Measurements from ENCODE around the gene DCLK1.

DCLK1 gene

DNA sequence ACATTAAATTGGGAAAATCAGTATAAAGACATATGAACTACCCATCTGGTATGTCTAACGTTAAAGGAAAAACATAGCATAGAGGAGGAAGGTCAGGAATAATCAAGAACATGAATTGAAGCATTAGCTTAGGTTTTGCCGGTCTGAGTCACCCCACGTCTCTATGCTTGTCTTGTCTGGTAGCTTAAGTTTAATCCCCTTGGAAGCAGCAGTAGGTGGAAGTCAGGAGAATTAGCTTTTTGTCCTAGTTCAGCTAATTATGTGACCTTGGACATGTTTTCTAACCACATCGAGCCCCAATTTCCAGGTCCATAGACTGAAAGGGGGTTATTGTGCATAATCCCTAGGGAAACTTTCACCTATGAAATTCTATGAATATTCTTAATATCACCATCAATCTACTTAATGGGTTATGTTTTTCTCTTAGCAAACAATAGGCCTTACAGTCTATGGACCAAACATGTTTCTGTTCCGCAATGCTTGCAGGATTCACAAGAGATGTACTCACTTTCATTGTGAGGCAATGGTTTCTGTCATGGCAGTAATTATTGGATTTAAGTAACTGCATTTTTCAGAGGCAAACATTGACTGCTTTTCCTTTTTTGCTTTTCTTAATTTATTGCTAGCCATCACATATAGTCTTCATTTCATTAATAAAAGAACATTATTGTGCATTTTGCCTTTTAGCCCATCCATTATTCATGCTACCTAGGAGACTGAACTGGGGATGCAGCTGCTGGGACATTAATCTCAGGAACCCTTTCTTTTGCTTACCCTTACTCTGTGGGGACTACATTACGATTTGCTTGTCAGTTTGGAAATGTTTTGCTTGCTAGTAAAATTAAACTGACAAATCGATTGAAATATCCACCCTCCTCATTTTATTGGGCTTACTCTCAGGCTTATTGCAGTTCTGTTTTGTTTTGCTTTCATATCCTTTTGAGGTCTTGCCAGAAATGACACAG, 349.9 kb downstream of the DCLK1 start:
- DNase-seq (ENCODE audit: insufficient read length, low spot score) (no peak), FAIRE-seq (no peak)
- TF ChIP-seq POLR2A (IDR thresholded peaks at IDR 0.05; ENCODE audit: low read depth, low read length), result no peak

DNA sequence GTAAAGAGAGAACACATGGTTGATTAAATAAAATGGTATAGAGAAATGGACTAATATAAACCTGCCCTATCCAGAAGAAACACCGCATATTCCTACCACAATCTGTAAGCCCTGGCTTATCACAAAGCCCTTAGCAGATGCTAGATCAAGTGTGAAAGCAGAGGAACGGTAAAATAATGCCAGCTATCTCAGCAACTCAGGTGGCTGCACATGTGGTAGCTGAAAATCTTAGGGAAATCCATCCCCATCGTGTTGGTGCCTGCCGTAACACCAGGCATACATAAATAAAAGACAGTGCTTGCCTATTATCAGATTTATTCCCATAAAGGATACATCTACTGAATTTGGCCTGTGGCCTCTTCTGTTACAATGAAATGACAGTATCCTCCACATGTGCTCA, 350.6 kb downstream of the DCLK1 start:
- DNase-seq (ENCODE audit: insufficient read length, low spot score) (no peak), FAIRE-seq (no peak)
- TF ChIP-seq POLR2A (IDR thresholded peaks at IDR 0.05; ENCODE audit: low read depth, low read length), result no peak

DNA sequence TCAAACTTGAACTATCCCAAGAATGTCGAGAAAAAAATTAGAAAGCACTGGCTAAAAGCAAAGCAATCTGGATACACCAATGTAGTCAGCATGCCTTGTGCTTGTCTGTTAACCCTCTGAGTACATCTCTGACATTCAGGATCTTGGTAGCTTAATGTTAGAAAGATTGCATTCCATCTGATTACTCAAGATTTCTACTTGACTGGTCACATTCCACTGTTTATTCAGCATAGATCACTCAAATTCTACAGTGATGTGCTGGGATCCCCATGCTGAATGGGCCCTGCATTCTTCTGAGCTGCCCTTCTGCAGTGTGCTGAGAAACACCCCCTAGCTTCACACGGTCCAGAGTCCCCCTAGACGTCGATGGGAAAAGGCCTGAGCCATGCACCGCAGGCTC, 359.3 kb downstream of the DCLK1 start:
- no peak for DNase-seq (ENCODE audit: insufficient read length, low spot score)
- FAIRE-seq, result no peak
- TF ChIP-seq POLR2A (IDR thresholded peaks at IDR 0.05; ENCODE audit: low read depth, low read length), result no peak

DNA sequence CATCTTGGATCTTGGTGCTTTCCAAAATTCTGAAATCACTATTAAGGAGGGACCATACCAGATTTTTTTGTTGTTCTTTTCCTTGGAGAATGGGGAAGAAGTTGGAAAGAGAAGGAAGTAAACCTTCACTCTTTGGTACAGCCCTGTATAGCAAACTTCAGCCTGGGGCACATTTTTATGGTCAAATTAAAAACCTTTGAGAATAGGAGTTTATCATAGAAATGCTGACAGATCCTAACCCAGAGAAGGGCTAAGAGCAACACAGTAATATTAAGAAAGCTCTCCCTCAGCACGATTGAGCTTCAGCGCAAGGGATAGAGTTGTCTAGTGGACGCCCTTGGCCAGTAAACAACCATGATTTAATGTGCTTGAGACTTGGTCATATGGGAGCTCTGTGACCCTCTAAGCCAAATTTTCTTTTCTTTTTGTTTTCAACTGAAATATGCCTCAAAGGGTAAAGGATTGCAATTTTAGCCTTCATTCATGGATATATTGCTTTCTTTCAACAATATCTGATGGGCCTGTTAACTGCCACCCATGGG, 360.4 kb downstream of the DCLK1 start:
- TF ChIP-seq POLR2A (IDR thresholded peaks at IDR 0.05; ENCODE audit: low read depth, low read length), result no peak
- FAIRE-seq, result no peak
- no peak for DNase-seq (ENCODE audit: insufficient read length, low spot score)

DNA sequence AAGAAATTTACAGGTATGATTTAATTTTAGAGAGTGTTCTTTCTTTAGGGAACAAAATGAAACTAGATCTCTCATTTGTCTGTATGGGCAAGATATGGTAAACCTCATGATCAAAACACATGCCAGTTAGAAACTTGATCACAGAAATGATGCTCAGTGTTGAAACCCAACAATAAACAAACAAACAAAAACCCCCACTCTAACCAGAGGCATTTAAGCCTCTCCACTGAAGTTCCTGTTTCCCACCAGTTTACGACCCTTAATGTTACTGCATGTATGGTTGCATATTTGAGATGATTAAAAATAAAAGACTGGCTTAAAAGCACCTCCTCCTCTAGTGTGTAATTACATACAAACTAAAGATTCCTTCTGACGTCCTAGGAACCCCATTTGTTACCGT, 361.4 kb downstream of the DCLK1 start:
- no peak for TF ChIP-seq POLR2A (IDR thresholded peaks at IDR 0.05; ENCODE audit: low read depth, low read length)

DNA sequence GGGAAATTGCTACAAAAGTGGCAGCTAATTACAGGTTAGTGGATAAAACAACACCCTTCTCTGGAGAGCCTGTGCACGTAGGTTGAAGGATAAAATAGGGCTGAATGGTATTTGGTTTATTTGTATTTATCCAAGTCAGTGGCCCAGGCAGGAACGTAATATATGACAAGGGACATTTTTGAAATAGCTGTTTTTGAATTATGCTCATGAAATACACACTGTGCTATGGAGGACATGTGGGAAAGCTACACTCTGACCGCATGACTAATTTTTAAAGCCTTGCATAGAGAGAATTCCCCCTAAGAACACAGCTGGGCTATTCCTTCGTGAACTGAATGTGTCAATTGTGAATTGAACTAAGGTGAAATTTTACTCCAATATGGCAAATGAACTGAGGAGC, 362.6 kb downstream of the DCLK1 start:
- DNase-seq (ENCODE audit: insufficient read length, low spot score) (no peak), FAIRE-seq (no peak)
- no peak for TF ChIP-seq POLR2A (IDR thresholded peaks at IDR 0.05; ENCODE audit: low read depth, low read length)

More for the DNA sequence above, 361.4 kb downstream of the DCLK1 start:
- no peak for FAIRE-seq
- DNase-seq (ENCODE audit: insufficient read length, low spot score), result no peak

DNA sequence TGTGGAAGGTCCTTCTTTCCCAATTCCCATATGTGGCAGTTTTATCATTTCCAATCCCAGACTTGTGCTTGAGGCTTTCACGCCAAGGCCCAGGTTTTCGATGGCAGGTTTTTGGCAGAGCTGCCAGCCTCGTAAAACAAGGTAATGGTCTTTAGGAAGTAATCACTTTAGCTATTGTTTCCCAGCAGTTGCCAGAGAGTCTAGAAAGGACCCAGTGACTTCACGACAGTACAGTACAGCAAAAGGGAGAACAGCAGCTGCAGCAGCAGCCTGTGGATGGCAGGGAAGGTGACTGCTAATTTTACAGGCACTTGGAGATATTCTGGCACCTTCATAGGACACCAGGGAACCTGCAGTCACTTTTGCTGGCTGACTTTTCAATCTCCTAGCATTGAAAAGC, 363.1 kb downstream of the DCLK1 start:
- TF ChIP-seq POLR2A (IDR thresholded peaks at IDR 0.05; ENCODE audit: low read depth, low read length), result no peak
- no peak for FAIRE-seq
- no peak for DNase-seq (ENCODE audit: insufficient read length, low spot score)

DNA sequence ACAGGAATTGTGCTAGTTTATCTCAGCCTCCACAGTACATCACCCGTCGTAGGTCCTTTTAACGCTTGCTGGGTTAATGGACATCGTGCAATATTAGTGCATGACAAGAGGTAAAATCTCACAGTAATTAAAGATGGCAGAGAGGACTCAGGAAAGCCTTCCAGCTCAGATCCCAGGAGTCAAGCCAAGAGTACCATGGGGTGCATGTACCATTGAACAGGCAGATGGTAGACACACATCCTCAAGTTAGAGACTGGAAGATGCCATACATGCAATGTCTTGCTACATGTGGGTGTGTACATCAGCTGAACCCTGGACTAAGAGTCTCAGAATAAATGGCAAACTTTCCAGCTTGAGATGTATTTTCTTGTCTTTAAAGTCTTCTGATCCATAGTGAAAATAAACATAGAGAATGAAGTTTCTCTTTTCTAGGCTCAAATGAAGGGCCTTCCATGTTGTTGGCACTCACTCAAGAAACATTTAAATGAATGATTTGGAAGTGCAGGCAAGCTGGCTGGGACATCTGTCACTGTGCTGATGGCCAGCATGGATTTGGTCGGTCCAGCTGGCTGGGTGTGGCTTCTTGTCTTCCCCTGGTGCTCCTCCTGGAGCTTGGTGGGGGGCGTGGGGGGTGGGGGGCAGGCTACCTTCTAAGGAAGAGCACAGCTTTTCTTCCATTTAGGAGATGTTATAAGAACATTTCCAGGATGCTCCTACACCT, 363.8 kb downstream of the DCLK1 start:
- DNase-seq (ENCODE audit: insufficient read length, low spot score) (no peak), FAIRE-seq (no peak)
- no peak for TF ChIP-seq POLR2A (IDR thresholded peaks at IDR 0.05; ENCODE audit: low read depth, low read length)

DNA sequence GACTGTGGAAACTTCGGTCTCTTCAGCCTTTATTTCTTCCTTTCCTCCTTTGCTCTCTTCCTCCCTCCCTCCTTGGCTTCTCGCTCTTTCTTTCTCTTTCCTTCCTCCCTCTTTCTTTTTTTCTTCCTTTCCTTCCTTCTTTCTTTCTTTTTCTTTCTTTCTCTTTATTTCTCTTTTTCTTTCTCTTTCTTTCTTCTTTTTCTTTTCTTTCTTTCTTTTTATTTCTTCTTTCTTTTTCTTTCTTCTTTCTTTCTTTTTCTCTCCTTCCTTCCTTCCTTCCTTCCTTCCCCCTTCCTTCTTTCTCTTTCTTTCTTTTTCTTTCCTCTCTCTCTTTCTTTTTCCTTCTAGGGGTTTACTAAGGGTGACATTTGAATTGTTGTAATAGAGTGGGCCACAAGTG, 364.5 kb downstream of the DCLK1 start:
- no peak for FAIRE-seq
- no peak for TF ChIP-seq POLR2A (IDR thresholded peaks at IDR 0.05; ENCODE audit: low read depth, low read length)
- DNase-seq (ENCODE audit: insufficient read length, low spot score), result no peak

DNA sequence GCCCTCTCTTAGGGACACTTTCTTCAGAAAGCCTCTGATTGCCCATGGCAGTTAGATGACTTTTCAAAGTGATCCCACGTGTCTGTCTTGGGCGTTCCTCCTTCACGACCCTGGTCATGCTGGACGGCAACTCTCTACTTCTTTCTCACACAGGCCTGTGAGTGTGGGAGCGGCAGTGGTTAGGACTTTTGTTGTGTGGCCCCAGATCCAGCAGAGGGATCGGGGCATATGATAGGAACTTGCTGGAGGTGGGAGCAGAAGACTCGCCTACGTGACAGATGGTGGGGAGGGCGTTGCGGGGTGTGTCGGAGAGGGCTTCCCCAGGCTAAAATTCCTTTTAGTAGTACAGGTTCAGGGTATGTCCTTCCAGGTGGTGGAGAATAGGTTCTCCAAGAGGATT, 365.2 kb downstream of the DCLK1 start:
- TF ChIP-seq POLR2A (IDR thresholded peaks at IDR 0.05; ENCODE audit: low read depth, low read length), result no peak
- FAIRE-seq (no peak), DNase-seq (ENCODE audit: insufficient read length, low spot score) (no peak)

DNA sequence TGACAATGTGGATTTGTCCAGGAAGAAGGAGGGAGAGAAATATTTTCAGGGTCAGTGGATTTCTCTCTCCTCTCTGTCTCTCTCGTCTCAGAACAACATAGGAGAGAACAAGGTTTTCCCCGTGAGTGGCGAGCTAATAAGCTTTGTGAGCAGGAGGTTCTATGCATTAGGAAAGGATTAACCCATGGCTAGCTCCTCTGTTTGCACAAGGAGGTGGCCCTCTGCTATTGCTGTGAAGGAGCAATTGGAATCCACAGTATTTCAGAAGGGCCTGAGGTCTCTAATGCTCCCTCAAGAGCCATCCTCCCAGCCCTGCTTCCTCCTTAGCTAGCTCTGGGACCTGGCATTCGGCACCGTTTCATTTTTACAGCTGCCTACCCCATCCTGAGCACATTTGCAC, 365.8 kb downstream of the DCLK1 start:
- DNase-seq (ENCODE audit: insufficient read length, low spot score) (no peak), FAIRE-seq (no peak)
- TF ChIP-seq POLR2A (IDR thresholded peaks at IDR 0.05; ENCODE audit: low read depth, low read length), result no peak

DNA sequence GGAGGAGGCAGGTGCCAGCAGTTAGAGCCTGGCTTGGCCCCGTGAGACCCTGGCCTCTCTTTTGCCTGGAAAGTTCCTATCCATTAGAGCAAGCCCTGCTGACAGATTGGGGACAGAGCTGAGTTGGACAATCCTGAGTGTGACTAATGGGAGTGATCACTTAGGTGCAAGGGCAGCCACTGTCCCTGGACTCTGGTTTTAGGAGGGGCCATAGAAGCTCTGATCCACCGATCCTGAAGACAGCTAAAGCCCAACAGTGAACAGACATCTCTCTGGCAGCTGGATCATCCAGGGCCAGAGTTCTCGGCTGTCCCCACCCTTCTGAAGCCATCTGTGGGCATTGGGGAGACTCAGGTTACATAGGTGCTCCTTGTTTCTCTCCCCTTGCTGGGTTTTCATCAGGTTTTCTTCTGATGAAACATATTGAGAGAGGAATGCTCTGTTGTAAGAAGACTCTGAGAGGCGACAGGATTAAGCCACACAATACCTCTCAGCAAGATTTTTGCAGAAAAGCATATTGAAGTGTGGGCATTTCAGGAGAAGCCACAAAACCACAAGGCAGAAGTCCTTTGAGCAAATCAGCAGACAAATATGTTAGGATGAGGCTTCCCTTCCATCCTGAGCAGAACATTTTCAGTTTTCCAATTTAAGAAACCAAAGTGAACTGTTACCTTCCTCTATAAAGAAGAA, 366.7 kb downstream of the DCLK1 start:
- no peak for TF ChIP-seq POLR2A (IDR thresholded peaks at IDR 0.05; ENCODE audit: low read depth, low read length)
- DNase-seq (ENCODE audit: insufficient read length, low spot score) (no peak), FAIRE-seq (no peak)

DNA sequence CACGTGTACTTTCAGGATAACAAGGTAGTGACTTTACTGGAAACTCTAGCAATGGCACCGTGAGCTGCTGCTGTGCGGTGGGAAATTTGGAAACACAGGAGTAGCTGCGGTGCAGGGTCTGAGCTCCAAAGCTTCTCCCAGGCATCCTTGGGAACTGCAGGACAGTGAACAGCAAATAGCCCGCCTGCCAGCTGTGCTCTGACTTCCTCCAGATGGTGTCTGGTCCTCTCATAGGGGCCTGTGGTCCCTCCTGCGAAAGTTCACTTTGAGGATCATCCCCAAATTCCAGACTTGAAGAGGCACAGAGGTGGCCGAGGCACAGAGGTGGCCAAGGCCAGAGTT, 367.4 kb downstream of the DCLK1 start:
- FAIRE-seq (no peak), DNase-seq (ENCODE audit: insufficient read length, low spot score) (no peak)
- no peak for TF ChIP-seq POLR2A (IDR thresholded peaks at IDR 0.05; ENCODE audit: low read depth, low read length)

All from H54 (cell line).